Activated CD4-positive, alpha-beta T cell treated with anti-CD3 and anti-CD28 coated beads for 36 hours (primary cell): ENCODE data around the gene SMIM1. TPM values are rescaled to one million over a fixed set of nuclear protein-coding genes. Genes with fewer than 3 reads are reported as not detected.
"Not testable (repeated sequence)": the region's sequence is repeated elsewhere in the genome, so short reads cannot be mapped to it uniquely, and the experiment has no call there.

Experiments used
- ATAC-seq: fragments of 200-7000 bp; cut with Tn5 transposase; one replicate; pipeline ENCODE4 v1.10.0; 2021; ENCODE audit warnings: mild to moderate bottlenecking, moderate library complexity
- CTCF ChIA-PET: fragments of 350-600 bp; sonication (Branson Sonifier 250); formaldehyde crosslinking; loops from one replicate; lab custom pipeline; 2021; ENCODE audit warnings: antibody characterized with exemption; lab: Charles Lee
- POLR2A ChIA-PET: fragments of 350-600 bp; sonication (Branson Sonifier 250); formaldehyde crosslinking; loops from one replicate; lab custom pipeline; 2021; ENCODE audit warnings: antibody characterized with exemption, inconsistent platforms; lab: Charles Lee
- DNase-seq: peaks from one replicate; pipeline ENCODE4 v3.0.0-alpha.2; 2020
- H3K27ac Mint-ChIP-seq: one replicate; pipeline ENCODE4 v1.8.0; 2021; ENCODE audit warnings: mixed read lengths
- H3K27me3 Mint-ChIP-seq: one replicate; pipeline ENCODE4 v1.8.0; 2021; ENCODE audit warnings: mixed read lengths
- H3K36me3 Mint-ChIP-seq: one replicate; pipeline ENCODE4 v1.8.0; 2021; ENCODE audit warnings: low read depth, mixed read lengths
- H3K4me1 Mint-ChIP-seq: one replicate; pipeline ENCODE4 v1.8.0; 2021; ENCODE audit warnings: mixed read lengths
- H3K4me3 Mint-ChIP-seq: one replicate; pipeline ENCODE4 v1.8.0; 2021; ENCODE audit warnings: mild to moderate bottlenecking, moderate library complexity, mixed read lengths
- H3K9me3 Mint-ChIP-seq: one replicate; pipeline ENCODE4 v1.8.0; 2021; ENCODE audit warnings: low read depth, mixed read lengths
- intact Hi-C, 2 experiments: fragments of 100-400 bp; cut with DNase I in 1 of 2; cut with micrococcal nuclease in 1 of 2; formaldehyde crosslinking; loops; one replicate each; pipeline versions ENCODE4 v1.14.2 to v1.15.1; 2022 to 2024; cut with DNase I, micrococcal nuclease
- total RNA-seq, 2 experiments: library from RNA; stranded (reverse); gene quantifications; one replicate each; pipeline ENCODE4 v1.2.3, GENCODE V29; 2021

The SMIM1 gene
- total RNA-seq, 2 experiments from 2014 or later, result 3.0 to 4.2 TPM

DNA sequence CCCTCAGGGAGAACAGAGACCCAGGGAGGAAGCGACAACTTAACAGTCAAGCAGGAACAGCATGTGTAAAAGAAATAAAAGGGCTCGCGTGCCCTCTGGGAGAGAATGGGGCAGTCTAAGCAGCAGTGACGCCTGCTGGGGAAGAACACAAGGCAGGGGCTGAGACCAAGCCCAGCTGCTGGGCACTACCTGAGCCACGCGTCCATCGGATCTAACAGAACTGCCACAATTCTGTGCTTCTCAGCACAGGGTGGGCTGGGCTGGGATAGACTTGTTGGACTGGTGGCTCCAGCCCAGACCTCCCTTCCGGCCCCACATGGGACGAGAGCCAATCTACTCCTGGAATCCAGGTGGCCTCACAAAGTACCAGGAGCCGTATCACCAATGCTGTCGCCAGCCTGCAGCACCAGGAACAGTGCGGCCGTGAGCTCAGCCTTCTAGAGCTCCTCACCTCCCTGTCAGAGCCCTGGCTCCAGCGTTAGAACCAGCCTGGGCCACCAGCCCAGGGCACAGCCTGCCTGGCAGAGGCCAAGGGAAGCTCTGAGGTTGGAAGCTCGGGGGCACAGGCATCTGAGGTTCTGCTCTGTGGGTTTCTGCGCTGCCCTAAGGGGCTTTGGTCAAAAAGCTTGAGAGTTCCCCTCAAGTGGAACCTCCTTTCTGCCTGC, 16.3 kb downstream of the SMIM1 start:
- ChIA-PET POLR2A (no interaction called here), CTCF (no interaction called here)
- H3K36me3 Mint-ChIP-seq, result peaks cover 30% of the 10 kb centered on the region
- H3K27ac Mint-ChIP-seq, result no peak overlapping the region
- no peak for DNase-seq
- peaks cover 24% of the 10 kb centered on the region for H3K4me1 Mint-ChIP-seq
- intact Hi-C loops, result no loop called here
- no peaks in the 10 kb centered on the region for H3K27me3 Mint-ChIP-seq
- no peak overlapping the region for H3K4me3 Mint-ChIP-seq
- no peaks in the 10 kb centered on the region for H3K9me3 Mint-ChIP-seq
- no peak for ATAC-seq

DNA sequence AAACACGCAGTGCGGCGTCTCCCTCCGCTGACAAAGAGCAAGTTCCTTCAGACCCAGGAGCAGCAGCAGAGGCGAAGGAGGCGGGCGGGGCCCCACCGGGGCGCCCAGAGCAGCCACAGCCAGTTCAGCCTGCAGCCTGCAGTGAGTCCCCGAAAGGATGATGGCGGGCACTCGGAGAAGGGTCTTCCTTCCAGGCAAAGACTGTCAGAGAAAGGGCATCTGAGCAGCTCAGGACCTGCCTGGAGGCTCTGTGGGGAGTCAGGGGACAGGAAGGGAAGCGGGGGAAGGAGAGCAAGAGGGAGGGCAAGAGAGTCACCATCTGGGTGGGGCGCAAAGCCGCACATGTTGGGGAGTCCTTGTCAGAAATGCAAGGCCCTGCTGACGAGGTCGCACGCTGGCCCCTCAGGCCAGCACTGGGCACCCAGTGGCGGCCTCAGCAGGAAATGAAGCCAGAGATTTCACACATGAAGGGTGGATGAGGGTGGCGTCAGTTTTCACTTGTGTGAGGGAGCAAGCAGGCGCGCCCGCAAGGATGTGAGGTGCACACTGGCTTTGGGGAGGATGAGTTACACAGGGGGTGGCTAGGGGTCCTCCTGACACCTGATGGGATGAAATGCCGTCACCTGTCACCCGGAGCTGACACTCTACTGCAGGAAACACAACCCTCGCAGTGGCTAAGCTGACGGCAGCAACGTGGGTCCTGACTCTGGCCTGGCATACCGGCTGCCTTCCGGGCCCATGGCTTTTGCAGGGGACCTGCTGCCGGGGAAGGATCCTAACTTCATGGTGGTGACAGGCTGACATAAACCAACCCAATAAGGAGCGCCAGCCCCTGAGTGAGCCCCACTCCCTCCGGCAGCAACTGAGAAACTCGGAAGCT, 17.1 kb downstream of the SMIM1 start:
- Mint-ChIP-seq H3K27ac (no peak overlapping the region), H3K4me1 (peaks cover 32% of the 10 kb centered on the region), H3K9me3 (no peaks in the 10 kb centered on the region), H3K36me3 (peaks cover 24% of the 10 kb centered on the region), H3K27me3 (no peaks in the 10 kb centered on the region), H3K4me3 (no peak overlapping the region)
- POLR2A ChIA-PET, result no interaction called here
- no peak for ATAC-seq
- CTCF ChIA-PET, result no interaction called here
- no peak for DNase-seq
- intact Hi-C loops, result no loop called here

DNA sequence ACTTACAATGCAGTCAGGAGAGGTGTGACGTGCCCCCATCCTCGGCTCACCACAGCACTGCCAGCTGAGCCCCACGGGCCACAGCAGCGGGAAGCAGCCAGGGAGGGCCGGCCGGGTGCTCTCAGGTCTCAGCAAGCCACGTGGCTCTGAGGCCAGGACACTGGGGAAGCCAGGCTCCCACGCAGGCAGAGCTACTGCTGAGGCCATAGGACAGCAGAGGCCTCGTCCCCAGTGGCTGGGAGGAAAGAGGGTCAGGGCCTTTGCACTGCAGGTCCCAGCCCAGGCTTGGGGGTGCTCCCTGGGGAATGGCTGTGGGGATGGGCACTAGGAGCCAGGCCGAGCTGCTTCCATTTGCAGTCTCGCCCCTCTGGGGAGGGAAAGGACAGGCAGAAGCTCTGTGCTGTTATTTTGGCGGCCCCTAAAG, 18.0 kb downstream of the SMIM1 start:
- CTCF ChIA-PET, result no interaction called here
- intact Hi-C loops, result no loop called here

DNA sequence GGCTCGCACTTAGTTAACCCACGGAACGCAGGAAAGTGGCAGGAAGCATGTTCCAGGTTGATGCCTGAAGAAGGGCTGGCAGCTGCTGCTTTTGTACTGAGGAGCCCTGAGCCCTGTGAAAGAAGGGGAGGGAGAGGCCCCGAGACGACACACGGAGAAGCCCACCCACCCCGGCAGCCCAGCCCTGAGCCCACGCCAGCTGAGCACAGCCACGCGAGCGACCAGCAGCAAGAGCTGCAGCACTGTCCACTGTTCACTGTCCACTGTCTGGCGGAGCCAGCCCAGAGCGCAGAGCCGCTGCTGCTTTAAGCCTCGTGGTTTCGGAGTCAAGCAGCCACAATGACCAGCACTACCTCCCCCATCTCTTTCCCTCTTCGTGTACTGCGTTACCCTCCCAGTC, 18.4 kb downstream of the SMIM1 start:
- H3K9me3 Mint-ChIP-seq, result no peaks in the 10 kb centered on the region
- ChIA-PET POLR2A (no interaction called here), CTCF (no interaction called here)
- H3K4me1 Mint-ChIP-seq, result peaks cover 40% of the 10 kb centered on the region
- peaks cover 19% of the 10 kb centered on the region for H3K36me3 Mint-ChIP-seq
- intact Hi-C loops, result no loop called here
- H3K27me3 Mint-ChIP-seq, result no peaks in the 10 kb centered on the region
- H3K27ac Mint-ChIP-seq, result no peak overlapping the region
- DNase-seq (no peak), ATAC-seq (no peak)
- H3K4me3 Mint-ChIP-seq, result no peak overlapping the region

More for the DNA sequence above, 18.0 kb downstream of the SMIM1 start:
- DNase-seq (no peak), ATAC-seq (no peak)
- no peak overlapping the region for H3K27ac Mint-ChIP-seq
- no peak overlapping the region for H3K4me3 Mint-ChIP-seq
- POLR2A ChIA-PET, result no interaction called here
- no peaks in the 10 kb centered on the region for H3K9me3 Mint-ChIP-seq
- H3K27me3 Mint-ChIP-seq, result no peaks in the 10 kb centered on the region
- H3K4me1 Mint-ChIP-seq, result peaks cover 40% of the 10 kb centered on the region
- H3K36me3 Mint-ChIP-seq, result peaks cover 20% of the 10 kb centered on the region

DNA sequence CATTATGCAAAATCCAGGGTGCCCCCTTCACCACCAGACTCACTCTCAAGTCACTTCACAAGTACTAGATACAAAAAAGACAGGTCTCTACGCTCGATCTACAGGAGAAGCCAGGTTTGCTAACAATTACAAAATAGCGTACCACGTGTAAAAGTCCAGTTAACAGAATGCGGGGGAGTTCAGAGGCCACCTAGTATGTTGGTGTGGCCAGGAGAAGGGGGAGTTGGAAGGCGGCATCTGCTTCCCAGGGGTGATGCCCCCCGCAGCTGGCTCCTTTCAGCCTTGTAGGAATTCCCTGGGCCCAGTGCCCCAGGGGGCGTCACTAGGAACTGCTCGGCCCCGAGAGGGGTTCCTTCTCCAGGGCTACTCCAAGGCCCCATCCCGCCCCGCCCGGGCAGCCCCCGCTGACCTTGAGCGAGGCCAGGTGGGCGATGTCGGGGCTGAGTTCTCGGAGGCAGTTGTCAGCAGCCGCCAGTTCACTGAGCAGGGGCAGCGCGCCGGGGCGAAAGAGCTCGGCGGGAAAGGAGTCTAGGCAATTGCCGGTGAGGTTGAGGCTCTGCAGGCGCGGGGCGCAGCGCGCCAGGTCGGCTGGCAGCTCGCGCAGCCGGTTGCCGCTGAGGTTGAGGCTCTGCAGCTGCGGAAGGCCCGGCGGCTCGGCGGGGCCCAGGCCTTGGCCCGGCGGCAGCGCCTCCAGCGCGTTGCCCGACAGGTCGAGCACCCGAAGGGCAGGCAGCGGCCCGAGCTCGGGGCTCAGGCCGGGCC, 23.1 kb downstream of the SMIM1 start:
- peak; percentile 28 for DNase-seq
- peaks cover 3% of the 10 kb centered on the region for H3K27me3 Mint-ChIP-seq
- H3K27ac Mint-ChIP-seq, result peak overlapping the region; percentile 56
- H3K9me3 Mint-ChIP-seq, result no peaks in the 10 kb centered on the region
- ATAC-seq, result no peak
- H3K4me3 Mint-ChIP-seq, result peak overlapping the region; percentile 79
- CTCF ChIA-PET, result interaction anchor here (1.0 to 1.4 kb wide), 4 partner anchors 10 to 20 kb away, joined by 3 to 5 read pairs (median 3); no protein-coding TSS in a partner anchor
- intact Hi-C loops, result loop anchor here (1.0 kb wide), 7 partner anchors 19 to 171 kb away; partner anchors contain the start of genes C1orf174 (in 2 of the 2), CEP104 (in 2 of the 2), DFFB (in 2 of the 2) and SMIM1 (in 1 of the 2)
- POLR2A ChIA-PET, result interaction anchor here (0.5 to 1.0 kb wide), 3 partner anchors 14 to 62 kb away, joined by 3 to 4 read pairs (median 4); partner anchors contain the start of gene DFFB
- H3K4me1 Mint-ChIP-seq, result peaks cover 38% of the 10 kb centered on the region
- H3K36me3 Mint-ChIP-seq, result peaks cover 14% of the 10 kb centered on the region

DNA sequence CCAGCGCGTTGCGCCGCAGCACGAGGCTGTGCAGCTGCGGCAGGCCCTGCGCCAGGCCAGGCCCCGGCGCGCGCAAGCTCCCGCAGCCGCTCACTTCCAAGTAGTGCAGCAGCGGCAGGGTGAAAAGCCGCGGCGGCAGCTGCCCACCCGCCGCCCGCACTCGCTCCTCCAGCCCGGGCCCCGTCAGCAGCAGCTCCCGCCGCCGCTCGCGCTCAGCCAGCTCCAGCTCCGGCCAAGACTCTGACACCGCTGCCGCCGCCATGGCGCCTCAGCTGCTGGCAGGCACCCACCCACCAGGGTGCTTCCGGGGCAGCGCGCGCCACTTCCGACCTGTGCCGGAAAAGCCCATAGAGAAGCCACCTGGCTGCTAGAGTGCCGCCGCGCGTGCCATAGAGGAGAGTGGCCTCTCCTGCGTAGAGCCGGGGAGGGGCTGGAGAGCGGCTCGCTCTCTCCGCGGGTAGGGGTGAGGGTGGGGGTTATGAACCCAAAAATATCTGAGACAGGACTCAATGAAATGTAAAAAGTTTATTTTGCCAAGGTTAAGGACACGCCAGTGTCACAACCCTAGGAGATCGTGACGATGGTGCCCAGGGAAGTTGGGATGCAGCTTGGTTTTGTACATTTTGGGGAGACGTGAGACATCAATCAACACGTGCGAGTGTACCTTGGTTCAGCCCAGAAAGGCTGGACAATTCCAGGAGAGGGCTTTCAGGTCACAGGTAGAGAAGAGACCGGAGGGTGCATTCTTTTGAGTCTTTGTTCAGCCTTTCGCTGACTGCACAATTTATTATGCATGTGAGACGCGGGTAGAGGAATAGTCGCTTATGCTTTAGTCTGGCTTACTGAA, 23.9 kb downstream of the SMIM1 start, which contains the start of gene LRRC47:
Gene LRRC47 (minus strand): TSS at position 284 of the 847 bp plus-strand sequence. CDS start 22 bp downstream, at position 262.
- CTCF ChIA-PET, result interaction anchor here (1.0 to 1.4 kb wide), 3 partner anchors 11 to 21 kb away, joined by 3 to 5 read pairs (median 3); no protein-coding TSS in a partner anchor
- Mint-ChIP-seq H3K4me1 (peaks cover 44% of the 10 kb centered on the region), H3K36me3 (peaks cover 14% of the 10 kb centered on the region), H3K9me3 (no peaks in the 10 kb centered on the region), H3K27ac (peak within 1 kb of the TSS; percentile 87), H3K27me3 (peaks cover 6% of the 10 kb centered on the region), H3K4me3 (peak within 1 kb of the TSS; percentile 81)
- intact Hi-C loops, result loop anchor here (1.0 kb wide), 7 partner anchors 20 to 172 kb away; partner anchors contain the start of genes C1orf174 (in 2 of the 2), CEP104 (in 2 of the 2), DFFB (in 2 of the 2) and SMIM1 (in 1 of the 2)
- peak; percentile 97 for DNase-seq
- ATAC-seq, result peak; percentile 99
- POLR2A ChIA-PET, result interaction anchor here (0.7 to 1.0 kb wide), 2 partner anchors 23 to 61 kb away, joined by 4 read pairs; partner anchors contain the start of gene DFFB

DNA sequence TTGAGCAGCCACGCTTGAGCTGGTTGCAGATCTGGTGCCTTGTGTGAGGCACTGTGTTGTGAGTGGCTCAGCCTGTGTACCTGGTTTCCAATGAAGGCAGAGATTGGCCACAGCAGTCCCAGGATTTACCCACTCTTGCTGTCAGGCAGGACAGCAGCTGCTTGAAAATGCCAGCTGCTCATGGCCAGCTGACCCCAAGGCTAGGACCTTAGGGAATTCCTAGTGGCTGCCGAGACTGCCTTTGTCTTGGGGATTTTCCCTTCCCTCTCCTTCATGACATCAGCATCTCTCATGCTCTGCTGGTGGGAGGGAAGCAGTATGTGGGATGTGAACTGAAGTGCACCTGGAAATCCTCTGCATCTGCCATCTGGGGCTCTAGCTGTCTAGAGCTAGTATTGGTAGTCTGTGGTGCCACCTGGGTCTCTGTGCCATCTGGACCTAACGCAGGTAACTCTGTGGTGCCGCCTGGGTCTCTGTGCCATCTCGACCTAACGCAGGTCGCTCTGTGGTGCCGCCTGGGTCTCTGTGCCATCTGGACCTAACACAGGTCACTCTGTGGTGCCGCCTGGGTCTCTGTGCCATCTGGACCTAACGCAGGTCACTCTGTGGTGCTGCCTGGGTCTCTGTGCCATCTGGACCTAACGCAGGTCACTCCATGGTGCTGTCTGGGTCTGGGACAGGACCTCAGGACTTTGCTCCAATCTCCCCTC, 27.6 kb downstream of the SMIM1 start:
- Mint-ChIP-seq H3K9me3 (no peaks in the 10 kb centered on the region), H3K36me3 (peaks cover 1% of the 10 kb centered on the region), H3K27ac (no peak overlapping the region), H3K27me3 (peaks cover 15% of the 10 kb centered on the region), H3K4me3 (no peak overlapping the region), H3K4me1 (peaks cover 18% of the 10 kb centered on the region)
- ChIA-PET CTCF (interaction anchor here (0.6 kb wide), 1 partner anchor 174 kb away, joined by 3 read pairs; no protein-coding TSS in a partner anchor), POLR2A (no interaction called here)
- DNase-seq (no peak), ATAC-seq (no peak)
- intact Hi-C loops, result no loop called here

DNA sequence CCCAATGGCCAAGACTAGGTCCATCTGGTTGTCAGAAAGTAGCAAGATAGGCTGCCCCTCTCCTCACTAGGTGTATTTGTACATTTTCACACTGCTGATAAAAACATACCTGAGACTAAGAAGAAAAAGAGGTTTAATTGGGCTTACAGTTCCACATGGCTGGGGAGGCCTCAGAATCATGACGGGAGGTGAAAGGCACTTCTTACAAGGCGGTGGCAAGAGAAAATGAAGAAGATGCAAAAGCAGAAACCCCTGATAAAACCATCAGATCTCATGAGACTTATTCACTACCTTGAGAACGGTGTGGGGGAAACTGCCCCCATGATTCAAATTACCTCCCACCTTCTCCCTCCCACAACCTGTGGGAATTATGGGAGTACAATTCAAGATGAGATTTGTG, 28.2 kb downstream of the SMIM1 start:
- H3K9me3 Mint-ChIP-seq, H3K27ac Mint-ChIP-seq, POLR2A ChIA-PET, H3K36me3 Mint-ChIP-seq, H3K4me3 Mint-ChIP-seq, DNase-seq, ATAC-seq: not testable (repeated sequence)
- H3K27me3 Mint-ChIP-seq, result peaks cover 15% of the 10 kb centered on the region
- H3K4me1 Mint-ChIP-seq, result peaks cover 14% of the 10 kb centered on the region
- intact Hi-C loops, result loop anchor here in 1 of 2 experiments (1.0 kb wide), 1 partner anchor 24 kb away; no protein-coding TSS in a partner anchor
- CTCF ChIA-PET, result interaction anchor here (0.7 to 1.0 kb wide), 2 partner anchors 25 to 310 kb away, joined by 3 to 4 read pairs; no protein-coding TSS in a partner anchor

DNA sequence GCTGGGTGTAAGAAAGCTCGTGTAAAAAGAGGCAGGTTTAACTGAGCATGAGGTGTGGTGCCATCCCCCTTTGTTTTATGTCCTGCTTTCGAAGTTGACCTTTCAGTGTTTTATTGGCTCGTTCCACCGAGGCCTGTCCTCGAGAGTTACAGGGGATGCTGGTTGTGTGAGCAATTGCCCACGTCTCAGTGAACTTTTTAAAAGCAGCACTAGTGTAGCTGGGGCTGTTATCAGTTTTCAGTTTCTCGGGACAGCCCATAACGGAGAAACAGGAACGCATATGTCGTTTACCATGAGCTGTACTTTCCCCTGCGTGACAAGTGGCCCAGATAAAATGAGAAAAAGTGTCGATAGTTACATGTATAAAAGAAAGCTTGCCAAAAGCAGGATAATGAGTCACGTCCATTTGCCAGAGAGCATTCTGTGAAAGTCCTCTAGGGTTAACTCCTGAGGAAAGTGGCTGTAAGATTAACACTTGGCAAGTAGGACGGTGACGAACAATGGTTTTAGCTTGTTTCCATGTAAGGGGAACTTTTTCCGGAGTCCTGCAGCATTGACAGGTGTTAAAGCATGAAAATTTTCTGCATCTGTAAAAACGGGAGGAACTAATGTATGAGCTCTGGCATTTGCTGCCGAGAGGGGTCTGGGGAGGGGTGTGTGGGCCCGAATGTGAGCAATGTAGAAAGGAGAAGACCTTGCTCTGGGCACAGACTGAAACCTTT, 31.5 kb downstream of the SMIM1 start:
- POLR2A ChIA-PET, result no interaction called here
- no peak for DNase-seq
- H3K27me3 Mint-ChIP-seq, result peaks cover 15% of the 10 kb centered on the region
- CTCF ChIA-PET, result no interaction called here
- H3K9me3 Mint-ChIP-seq, result peaks cover 4% of the 10 kb centered on the region
- no peak overlapping the region for H3K27ac Mint-ChIP-seq
- ATAC-seq, result no peak
- peaks cover 8% of the 10 kb centered on the region for H3K4me1 Mint-ChIP-seq
- intact Hi-C loops, result no loop called here
- no peaks in the 10 kb centered on the region for H3K36me3 Mint-ChIP-seq
- H3K4me3 Mint-ChIP-seq, result no peak overlapping the region
